ENCODE data around the gene CYB5D1.

The CYB5D1 gene

DNA sequence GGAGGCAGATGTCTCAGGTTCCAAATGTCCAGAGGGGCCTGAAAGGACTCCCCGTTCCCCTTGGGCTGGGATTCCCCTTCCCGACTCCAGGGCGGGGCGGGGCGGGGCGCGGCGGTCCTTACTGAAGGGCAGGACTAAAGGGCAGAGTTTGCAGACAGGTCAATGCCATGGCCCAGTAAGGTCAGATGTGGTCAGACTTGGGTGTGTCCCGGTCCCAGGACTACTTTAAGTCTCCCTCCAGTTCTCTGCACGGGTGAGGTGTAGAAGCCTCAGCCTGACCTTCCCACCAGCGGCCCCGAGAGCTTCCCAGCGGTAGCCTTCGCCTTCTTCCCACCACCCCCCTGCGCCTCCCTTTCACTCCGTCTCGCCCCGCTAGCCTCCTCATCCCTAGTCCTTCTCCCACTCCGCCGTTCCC lies 23.3 kb upstream of the CYB5D1 start:
- DNase-seq, result peak; percentile 60

DNA sequence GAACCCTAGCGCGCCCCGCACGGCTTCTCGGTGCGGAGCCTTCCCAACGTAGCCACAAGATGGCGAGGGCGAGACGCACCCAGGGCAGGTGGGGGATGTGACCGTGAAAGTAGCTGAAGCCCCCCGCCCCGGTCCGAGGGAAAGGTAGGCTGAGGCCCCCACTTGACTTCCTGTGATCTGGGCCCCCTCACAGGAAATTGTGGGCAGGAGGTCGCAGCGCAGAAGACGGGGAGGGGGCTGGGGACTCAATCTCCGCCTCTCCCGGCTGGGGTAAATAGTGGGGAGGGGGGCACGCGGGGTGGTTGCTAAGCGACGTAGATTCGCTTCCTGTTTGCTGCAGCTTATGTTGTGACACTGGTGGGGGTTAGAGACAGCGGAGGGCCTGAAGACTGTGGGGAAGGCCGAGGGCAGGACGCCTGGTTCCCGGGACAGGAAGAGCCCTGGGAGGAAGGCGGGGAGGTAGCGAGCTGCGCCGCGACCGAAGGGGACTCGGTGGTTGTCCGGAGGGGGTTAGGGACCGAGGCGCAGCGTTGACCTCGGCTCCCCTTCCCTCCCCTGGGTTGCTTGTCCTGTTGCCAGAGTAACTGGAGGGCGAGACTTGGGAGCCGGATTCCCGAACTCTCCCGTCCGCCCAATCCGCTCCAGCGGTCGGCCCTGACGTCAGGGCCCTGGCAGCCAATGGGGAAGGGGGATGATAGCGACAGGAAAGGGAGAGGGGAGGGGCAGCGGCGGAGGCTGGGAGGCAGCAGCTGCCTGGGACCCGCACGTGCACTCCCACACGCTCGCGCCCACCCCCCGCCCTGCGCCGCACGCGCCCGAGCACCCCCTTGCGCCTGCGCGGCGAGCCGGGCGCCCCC lies 22.6 kb upstream of the CYB5D1 start:
- peak; percentile 92 for DNase-seq

DNA sequence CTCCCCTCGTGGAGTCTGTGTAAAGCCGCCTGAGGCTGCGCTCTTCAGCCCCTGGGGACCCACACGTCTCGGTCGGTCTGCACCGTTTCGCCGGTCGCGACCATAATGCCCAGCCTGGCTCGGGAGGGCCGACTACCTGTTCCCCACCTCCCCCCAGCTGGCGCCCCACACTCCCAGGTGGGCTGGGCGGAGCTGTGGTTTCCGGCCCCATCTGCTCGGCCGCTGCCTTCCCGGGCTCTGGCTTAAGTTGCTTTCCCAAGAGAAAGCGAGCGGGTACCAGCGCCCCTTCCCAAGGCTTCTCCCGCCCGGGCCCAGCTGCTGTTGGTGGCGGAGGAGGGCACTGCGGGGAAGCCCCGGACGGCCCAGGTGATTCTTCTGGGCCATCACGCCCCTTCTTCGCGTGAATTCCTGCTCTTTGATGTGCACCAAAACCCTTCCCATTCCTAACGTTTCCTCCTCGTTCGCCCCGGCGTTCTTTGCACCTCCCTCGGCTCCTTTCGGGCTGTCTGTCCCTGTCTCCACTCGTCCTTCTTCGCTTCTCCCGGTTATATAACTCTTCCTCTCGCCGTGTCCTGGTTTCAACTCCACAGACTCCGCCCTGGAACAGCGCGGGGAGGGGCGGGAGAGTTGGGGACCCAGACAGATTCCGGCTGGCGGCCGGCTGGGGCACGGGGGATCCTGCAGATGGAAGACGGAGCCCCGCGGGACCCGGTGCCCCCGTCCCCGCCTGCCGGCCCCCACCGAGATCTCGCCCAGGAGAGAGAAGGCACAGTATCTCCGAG lies 21.8 kb upstream of the CYB5D1 start:
- DNase-seq, result no peak

DNA sequence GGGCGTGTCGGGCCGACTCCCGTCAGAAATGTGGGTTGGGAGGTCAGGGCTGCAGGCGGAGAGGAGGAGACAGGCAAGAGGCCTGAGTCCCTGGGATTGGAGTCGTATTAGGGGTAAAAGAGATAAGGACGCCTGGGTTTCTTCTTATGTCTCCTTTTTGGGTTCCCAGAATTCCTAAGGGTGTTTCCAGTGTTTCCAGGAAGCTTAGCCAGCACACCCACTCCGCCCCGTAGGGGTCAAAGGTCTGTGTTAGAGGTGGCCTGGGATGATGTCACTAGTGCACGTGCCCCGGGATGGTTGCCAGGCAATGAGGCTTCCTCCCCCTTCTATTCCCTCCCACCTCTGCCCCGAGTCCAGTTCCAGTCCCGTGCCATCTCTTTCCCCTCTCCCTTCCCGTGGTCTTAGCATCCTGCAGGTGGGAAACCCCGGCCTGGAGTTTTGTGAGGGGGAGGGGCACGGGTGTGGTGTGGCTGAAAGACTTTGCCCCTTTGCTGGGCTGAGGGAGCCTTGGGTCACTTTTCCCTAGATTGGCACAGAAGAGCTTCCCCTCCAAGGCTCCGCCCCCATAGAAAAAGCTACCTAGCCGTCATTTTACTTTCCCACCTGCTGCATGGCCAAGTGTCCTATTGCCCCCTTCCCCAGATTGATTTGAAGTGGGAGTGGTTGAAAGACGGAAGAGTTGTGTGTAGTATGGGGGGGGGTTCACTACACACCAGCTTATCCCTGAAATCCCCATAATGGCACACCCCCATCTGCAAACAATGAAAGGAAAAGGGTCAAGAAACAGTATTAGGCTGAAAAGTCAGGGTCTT lies 21.0 kb upstream of the CYB5D1 start:
- peak; percentile 67 for DNase-seq

DNA sequence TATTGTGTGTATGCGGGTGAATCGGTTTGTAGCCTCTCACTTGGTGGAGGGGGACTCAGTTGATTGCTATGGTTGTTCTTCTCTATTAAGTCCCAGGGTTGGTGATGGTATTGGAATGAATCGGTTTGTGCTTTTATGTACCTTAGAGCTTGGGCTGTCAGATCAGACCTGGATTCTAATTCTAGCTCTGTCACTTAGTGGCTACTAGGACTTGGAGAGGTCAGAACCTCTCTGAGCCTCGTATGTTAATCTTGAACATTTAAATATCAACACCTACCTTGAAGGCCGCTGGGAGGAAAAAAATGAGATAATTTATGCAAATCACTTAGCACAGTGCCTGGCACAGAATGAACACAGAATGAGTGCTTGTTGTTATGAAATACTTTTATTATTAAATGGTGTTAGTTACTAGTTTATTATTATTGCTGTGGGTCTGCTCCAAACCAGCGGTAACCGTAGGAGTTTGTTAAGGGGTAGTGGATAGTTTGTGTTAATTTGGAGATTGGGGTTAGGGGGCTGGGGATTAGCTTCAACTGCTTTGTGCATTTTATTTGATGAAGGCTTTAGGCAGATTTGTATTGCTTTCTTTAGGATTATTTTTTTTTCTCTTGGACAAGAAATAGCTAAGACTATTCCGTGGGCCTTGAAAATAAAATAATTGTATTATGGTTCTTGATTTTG lies 20.3 kb upstream of the CYB5D1 start:
- no peak for DNase-seq

DNA sequence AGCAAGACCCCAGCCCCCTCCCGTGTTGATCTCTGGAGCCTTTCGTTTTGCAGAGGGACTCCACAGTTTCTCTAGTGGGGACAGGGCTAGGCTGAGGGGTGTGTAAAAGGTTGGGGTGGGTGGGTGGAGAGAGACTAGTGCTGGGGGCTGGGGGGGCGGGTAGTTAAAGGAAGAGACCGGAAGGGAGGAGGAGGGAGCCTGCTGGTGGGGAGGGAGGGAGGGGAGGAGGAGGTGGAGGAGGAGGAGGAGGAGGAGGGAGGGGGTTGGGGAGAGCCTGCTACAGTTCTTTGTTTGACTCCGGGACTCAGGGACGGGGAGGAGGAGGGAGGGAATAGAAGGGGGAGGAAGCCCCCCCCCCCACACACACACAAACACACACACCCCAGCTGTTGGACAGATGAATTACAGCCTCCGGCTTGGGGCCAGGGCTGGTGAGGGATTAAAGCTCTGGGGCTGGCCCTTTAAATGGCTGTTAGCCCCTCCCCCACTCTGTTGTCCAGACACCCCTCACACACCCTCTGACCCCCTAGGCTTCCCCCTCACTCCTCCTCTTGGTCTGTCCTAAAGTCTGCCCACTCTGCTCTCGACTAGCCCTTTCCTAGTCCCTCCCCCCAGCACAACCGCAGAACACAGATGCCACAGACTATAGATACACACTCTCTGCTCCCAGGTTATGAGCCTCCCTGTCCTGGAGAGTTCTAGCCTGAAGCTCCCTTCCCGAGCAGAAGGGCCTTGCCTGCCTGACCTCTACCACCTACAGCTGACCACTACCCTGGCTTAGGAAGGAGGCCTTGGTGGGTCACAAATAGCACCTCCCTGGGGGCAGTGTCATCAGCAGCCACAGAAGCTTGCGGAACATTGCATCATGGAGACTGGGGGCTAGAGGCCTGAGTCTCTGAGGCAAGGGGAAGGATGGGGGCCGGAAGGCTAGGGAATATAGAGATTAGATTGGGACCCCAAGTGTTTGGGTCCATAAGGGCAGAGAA lies 19.4 kb upstream of the CYB5D1 start:
- DNase-seq, result no peak

DNA sequence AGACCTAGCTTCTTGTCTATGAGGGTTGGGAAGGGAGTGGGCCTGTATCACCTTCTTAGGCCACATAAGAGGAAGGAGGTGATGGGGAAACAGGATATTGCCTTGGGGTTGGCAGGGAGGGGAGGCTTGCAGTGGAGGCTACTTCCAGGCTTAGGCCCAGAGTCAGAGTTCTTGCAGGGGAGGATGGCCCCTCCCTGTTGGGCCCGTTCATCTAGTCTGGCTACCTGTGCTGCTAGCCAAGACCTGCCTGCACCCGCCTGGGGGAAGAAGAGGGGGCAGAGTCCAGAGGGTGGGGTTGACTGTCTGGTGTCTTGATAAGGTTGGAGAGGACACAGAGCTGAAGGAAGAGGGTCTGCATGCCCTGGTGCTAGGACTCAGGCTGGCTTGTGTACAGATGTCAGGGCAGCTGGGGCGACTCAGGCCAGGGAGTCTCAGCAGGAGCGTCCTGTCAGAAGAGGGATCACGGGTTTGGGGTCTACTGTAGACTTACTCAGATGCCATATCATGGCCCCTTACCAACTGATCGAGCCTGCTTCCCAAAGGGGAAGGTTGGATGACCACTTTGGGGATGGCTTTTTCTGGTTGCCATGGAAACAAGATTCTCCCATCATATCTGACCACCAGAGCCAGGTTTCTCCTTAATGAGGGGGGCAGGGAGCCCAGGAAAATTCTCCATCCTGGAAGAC lies 18.5 kb upstream of the CYB5D1 start:
- no peak for DNase-seq

DNA sequence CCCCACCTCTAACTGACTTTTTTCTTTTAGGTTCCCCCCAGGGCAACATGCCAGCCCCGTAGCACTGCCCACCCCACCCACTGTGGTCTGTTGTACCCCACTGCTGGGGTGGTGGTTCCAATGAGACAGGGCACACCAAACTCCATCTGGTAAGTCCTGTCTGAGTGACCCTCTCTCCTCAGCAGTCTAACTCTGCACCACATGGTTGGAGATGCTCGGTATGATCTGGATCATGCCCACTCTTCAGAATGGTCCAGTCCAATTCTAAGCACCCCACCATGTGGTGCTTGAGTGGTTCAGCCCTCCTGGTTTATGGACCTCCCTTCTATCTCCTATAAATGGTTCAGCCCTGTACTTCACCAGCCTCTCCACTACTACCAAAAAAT lies 17.9 kb upstream of the CYB5D1 start:
- no peak for DNase-seq

DNA sequence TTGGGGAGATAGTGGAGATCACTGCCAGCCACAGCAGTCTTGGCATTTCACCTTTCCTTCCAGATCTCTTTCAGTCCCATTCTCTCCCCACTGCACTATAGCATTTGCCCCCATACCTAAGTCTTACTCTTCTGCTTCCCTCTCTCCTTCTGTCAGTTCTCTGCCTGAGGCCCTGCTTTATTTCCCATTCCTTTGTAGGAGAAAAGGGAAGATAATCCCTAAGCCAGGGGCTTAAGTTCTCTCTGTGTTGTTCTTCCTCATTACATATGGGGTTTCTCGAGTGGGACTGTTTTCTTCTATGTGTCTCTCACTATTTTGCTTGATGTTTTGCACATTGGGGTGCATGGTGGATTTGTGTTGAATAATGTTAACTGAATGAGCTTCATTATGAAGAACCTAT lies 17.4 kb upstream of the CYB5D1 start:
- no peak for DNase-seq

DNA sequence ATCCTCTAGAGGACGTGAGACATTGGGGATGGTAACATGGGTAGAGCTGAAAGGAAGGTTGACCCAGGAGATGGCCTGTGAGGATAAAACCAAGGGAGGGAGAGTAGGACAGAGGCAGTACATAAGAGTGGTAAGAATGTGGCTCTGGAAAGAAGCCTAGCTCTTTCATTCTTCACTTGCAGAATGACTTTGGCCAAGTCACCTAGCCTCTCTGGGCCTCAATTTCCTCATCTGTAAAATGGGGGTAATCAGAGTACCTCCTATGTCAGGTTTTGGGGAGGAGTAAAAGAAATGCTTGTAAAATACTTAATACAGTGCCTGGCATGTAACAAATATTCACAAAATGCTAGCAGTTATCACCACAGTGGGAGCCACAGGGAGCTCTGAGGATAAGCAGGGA lies 16.9 kb upstream of the CYB5D1 start:
- no peak for DNase-seq

DNA sequence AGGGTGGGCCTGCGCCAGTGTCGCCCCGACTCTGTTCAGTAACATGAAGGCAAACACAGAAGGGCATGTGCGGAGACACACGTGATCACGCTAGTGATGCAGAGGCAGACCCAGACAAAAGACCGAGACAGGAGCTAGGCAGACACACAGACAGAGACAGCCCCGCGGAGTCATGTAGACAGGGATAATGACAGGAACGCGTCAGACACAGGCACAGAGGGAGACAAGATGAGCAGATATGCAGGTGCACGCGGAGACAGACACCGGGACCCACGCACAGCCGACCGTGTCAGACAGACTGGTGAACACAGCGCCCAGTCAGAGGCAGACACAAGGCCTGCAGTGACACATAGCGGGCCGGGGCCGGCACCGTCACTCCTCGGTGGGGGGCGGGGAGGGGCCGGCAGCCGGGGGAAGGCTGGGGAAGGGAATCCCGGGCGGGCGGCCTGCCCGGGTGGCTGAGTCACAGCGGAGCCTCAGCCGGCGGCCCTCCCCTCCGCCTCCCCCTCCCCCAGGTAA lies 16.3 kb upstream of the CYB5D1 start:
- peak; percentile 94 for DNase-seq

DNA sequence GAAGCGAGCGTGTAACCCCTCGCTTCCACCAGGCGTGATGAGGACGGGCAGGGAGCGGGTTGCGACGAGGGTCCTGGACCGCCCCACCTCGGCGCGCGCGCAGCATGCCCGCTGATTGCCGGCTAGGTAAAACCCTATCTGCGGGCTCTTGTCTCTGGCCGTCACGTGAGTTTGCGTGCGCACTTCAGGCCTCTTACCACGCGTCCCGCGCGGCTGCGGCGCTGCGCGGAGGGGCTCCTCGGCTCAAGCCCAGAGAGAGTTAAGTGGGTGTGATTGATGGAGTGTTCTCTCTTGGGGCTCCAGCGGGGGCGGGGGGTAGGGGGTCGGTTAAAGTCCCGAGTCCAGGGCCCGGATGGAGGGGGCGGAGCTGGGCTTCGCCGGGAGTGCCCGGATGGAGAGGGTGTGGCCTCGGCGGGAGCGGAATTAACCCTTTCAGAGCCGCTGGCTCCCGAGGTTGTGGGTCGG lies 15.9 kb upstream of the CYB5D1 start:
- peak; percentile 82 for DNase-seq

DNA sequence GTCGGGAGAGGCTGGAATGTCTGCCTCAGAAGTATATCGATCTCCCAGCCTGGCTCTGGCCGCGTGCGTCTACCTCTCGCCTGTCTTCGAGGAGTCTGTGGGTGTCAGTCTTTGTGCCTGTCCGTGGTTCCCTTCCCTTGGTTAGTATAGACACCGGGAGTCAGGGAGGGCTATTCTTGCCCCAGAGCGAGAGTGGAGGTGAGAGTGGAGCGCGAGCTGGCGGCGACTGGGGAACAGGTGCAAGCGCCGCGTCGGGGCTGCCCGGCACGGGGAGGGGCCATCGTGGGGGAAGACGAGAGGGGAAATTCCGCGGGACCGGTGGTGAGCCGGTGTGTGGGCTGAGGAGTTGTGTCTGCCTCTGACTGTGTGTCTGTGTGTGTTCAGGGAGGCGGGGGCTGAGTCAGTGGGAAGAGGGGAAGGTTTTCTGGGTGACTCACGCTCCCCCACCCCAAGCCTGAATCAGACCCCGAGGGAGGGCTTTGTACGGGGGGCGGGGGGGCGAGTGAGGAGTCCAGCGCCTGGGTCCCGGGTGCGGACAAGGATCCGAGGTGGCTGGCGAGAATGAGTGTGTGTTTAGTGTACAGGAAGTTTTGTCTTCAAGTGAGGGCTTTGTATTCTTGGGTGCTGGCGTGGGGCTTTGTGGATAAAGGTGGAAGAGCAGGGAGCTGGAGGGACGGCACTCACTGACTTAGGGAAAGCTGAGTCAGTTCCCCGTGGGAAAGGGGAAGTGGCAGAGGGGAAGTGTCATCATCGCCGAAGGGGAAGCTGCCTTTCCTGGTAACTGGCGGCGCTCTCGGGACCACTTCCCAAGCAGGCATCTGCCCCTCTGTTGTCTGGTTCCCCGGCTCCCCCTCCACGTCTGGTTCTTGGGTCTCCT lies 15.2 kb upstream of the CYB5D1 start:
- peak; percentile 98 for DNase-seq

DNA sequence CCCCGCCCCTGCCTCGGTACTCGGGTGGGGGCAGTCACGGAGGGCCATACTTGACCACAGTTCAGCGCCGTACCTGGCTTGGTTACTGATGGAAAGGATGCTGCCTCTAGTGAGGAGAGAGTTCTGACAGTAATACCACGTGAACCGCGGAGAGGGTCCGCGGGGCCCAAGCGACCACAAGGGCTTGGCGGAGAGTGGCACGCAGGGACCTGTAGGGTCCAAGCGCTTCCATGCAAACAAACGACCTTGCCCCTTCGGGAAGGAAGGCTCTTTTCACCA lies 14.6 kb upstream of the CYB5D1 start:
- DNase-seq, result no peak

DNA sequence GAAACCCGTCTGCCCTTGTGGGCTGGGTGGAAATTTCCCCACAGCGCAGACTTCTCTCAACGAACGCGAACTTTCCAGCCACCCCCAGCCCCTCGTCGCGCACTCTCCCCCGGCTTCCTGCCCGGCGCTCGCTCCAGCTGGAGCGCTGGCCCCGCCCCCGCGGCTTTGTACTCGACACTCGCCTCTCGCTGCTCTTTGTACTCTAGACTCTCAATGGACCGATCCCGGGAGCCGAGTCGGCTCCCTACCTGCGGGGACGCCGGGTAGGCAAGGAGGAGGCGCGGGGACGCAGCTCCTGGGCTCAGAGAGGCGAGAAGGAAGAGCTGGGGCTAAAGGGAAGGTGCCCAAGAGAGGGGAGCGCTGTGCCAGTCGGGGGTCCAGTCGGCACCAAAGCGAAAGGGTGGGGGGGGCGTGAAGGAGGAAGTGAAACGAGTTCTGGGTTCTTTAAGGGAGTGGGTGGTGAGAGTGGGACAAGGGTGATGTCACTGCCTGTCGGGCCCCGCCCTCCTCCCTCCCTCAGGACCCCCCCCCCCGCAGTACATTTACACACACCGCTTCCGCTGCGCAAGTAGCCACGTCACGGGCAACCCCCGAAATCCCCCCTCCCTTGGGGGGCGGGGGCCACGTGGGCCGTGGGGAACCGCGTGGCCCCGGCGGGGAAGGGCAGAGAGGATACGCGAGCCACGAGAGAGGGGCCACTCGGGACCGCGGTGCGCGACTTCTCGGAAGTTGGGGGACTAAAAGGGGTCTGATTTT lies 14.1 kb upstream of the CYB5D1 start:
- peak; percentile 93 for DNase-seq

DNA sequence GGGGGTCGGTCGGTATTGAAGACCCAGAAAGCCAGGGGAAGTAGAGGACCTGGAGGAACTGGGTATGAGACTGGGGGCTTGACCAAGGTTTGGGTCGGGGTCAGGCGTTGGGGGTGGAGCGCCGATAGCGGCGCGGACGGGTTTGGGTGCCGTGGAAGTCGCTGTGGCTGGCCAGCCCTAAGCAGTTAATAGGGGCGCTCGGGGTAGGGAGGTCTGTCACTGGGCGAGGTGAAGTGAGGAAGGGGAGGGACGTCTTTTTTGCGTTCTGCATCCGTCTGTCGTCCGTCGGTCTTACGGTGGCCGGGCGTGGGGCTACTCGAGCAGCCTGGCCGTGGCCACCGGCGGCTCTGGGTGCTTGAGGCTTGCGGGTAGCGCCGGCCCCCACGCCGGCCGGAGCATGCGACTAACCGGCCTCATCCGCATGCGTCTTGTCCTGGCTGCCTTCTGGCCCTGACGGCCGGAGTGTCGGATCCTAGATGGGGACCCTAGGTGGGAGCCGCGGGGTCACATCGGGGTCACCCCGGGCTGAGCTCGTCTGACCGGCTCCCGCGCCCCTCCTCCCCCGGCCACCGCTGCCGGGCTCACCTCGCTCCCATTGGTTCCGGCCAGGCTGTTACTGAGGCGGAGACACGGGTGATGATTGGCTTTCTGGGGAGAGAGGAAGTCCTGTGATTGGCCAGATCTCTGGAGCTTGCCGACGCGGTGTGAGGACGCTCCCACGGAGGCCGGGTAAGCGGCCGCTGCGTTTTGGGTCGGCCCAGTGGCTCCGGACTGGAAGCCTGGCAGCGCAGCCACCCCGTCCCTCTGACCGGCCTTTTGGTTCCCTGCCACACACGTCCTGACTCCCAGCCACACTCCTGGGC lies 13.3 kb upstream of the CYB5D1 start:
- peak; percentile 84 for DNase-seq

DNA sequence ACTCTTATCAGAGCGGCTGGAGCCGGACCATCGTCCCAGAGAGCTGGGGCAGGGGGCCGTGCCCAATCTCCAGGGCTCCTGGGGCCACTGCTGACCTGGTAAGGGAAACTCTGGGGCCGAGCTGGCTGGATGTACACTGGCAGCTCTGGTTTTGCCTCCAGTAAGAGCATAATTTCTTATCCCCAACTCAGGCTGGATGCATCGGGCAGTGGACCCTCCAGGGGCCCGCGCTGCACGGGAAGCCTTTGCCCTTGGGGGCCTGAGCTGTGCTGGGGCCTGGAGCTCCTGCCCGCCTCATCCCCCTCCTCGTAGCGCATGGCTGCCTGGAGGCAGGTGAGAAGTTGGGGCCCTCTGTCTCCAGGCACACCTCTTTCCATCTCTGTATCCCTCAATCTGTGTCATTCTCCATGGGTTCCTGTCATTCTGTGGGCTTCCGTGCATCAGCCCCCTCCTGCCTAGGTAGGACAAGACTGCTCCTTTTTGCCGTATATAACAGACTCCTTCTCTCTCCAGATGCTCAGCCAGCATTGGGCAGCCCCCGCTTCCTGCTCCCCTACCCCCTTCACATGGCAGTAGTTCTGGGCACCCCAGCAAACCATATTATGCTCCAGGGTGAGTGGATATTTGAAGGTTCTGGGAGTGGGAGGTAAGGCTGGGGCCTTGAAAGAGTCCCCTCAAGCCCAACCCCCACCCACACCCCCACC lies 12.3 kb upstream of the CYB5D1 start:
- no peak for DNase-seq
